ENCODE measurements around the gene PLXNC1. TPM values are rescaled to one million over a fixed set of nuclear protein-coding genes. Genes with fewer than 3 reads are reported as not detected.

The PLXNC1 gene
- total RNA-seq, 2 donors from 2014 or later = 8.5 to 9.2 TPM

DNA sequence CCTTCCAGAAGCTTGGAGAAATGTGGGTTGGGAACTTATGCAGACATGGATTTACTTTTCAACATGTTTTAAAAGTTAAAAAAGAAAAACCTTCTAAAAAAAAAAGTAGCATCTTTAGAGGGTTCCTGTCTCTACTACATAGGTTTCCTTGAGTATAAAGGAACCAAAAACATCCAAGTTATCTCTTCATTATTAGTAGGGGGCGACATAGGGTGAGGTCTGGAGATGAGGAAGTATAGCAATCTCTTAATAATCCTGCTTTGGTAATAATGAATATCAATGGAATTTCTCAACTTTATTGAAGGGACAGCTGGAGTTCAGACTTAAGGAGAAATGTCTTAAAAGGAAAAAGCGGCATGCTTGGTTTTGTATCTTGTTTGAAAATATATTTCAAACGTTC lies 6.5 kb upstream of the PLXNC1 start:
- Histone ChIP-seq H3K27ac (no peak overlapping the region), H3K4me3 (no peak overlapping the region), H3K36me3 (no peaks in the 10 kb centered on the region), H3K4me1 (ENCODE audit: control insufficient read depth in 1 of 2, low read depth in 2 of 2) (no peaks in the 10 kb centered on the region), H3K27me3 (replicated peaks; ENCODE audit: insufficient read depth) (no peaks in the 10 kb centered on the region), H3K9me3 (no peaks in the 10 kb centered on the region)
- no peak for ATAC-seq (ENCODE audit: insufficient number of reproducible peaks, low FRiP score, low read depth)
- TF ChIP-seq, protein P1, sequence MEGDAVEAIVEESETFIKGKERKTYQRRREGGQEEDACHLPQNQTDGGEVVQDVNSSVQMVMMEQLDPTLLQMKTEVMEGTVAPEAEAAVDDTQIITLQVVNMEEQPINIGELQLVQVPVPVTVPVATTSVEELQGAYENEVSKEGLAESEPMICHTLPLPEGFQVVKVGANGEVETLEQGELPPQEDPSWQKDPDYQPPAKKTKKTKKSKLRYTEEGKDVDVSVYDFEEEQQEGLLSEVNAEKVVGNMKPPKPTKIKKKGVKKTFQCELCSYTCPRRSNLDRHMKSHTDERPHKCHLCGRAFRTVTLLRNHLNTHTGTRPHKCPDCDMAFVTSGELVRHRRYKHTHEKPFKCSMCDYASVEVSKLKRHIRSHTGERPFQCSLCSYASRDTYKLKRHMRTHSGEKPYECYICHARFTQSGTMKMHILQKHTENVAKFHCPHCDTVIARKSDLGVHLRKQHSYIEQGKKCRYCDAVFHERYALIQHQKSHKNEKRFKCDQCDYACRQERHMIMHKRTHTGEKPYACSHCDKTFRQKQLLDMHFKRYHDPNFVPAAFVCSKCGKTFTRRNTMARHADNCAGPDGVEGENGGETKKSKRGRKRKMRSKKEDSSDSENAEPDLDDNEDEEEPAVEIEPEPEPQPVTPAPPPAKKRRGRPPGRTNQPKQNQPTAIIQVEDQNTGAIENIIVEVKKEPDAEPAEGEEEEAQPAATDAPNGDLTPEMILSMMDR (IDR thresholded peaks at IDR 0.05) = no peak
- no peak for DNase-seq (ENCODE audit: low spot score)

DNA sequence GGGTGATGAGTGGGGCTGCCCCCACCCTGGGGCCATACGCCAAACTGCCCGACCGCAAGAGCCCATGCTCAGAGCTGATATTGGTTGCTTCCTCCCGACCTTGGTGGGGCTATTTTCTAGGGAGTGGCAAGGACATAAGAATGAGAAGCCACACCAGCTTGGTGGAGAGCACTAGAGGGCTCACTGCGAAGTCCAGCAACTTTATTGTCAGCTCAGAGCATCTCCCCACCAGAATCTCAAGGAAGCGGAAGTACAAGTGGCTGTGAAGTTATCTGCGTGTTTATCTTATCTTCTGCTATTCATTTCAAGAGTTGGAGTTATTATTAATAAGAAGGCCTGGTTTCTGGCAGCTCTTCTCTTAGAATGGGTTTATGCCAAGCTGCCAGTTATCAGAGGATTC lies 4.9 kb upstream of the PLXNC1 start:
- no peaks in the 10 kb centered on the region for H3K36me3 ChIP-seq
- H3K4me3 ChIP-seq = no peak overlapping the region
- ATAC-seq (ENCODE audit: insufficient number of reproducible peaks, low FRiP score, low read depth) (no peak), DNase-seq (ENCODE audit: low spot score) (no peak)
- TF ChIP-seq, protein P1 (IDR thresholded peaks at IDR 0.05) = no peak
- no peaks in the 10 kb centered on the region for H3K9me3 ChIP-seq
- H3K27ac ChIP-seq = no peak overlapping the region
- H3K4me1 ChIP-seq (ENCODE audit: control insufficient read depth in 1 of 2, low read depth in 2 of 2) = peaks cover 0 to 6% of the 10 kb centered on the region in 2 donors
- no peaks in the 10 kb centered on the region for H3K27me3 ChIP-seq (replicated peaks; ENCODE audit: insufficient read depth)

DNA sequence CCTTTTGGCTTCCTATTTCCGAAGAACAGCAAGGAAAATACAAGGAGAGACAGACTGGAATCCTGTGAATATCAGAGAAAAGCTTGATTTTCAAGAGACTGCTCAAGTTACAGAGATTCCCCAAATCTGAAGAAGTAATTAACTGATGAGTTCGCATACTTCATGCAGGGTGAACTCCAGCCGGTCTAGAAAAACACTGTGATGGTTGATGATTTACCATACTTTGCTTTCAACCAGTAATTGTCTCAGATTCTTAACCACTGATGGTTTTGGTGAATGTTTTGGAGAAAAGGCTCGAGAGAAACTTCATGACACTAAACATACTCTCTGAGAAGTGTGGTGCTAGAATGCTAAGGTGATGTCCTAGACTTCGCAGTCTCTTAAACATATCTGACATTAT lies 4.4 kb upstream of the PLXNC1 start:
- no peaks in the 10 kb centered on the region for H3K27me3 ChIP-seq (replicated peaks; ENCODE audit: insufficient read depth)

DNA sequence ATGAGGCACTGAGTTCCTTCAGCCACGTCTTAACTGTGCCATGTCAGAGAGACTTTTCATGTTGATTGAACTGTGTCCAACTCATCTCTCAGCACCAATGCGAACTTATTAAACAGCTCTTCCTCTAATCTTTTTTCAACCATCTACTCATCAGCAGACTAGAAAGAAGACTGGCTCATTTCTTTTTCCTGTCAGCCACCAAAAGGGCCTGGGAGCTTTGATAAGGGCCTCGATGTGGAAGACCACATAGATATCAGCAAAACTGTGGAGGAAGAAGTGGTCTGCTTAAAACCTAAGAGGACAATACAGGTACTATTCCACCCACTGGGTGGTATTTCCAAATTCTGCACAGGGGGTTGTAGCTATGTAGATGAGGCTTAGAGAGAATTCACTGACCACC lies 3.6 kb upstream of the PLXNC1 start:
- DNase-seq (ENCODE audit: low spot score) (no peak), ATAC-seq (ENCODE audit: insufficient number of reproducible peaks, low FRiP score, low read depth) (no peak)
- no peak overlapping the region for H3K27ac ChIP-seq
- no peaks in the 10 kb centered on the region for H3K36me3 ChIP-seq
- TF ChIP-seq, protein P1 (IDR thresholded peaks at IDR 0.05) = no peak
- no peaks in the 10 kb centered on the region for H3K27me3 ChIP-seq (replicated peaks; ENCODE audit: insufficient read depth)
- peaks cover 0 to 14% of the 10 kb centered on the region in 2 donors for H3K4me1 ChIP-seq (ENCODE audit: control insufficient read depth in 1 of 2, low read depth in 2 of 2)
- H3K4me3 ChIP-seq = no peak overlapping the region
- no peaks in the 10 kb centered on the region for H3K9me3 ChIP-seq

More for the DNA sequence above, 4.4 kb upstream of the PLXNC1 start:
- TF ChIP-seq, protein P1 (IDR thresholded peaks at IDR 0.05) = no peak
- Histone ChIP-seq H3K27ac (no peak overlapping the region), H3K4me1 (ENCODE audit: control insufficient read depth in 1 of 2, low read depth in 2 of 2) (peaks cover 0 to 6% of the 10 kb centered on the region in 2 donors), H3K36me3 (no peaks in the 10 kb centered on the region), H3K9me3 (no peaks in the 10 kb centered on the region), H3K4me3 (no peak overlapping the region)
- DNase-seq (ENCODE audit: low spot score) = no peak
- no peak for ATAC-seq (ENCODE audit: insufficient number of reproducible peaks, low FRiP score, low read depth)

DNA sequence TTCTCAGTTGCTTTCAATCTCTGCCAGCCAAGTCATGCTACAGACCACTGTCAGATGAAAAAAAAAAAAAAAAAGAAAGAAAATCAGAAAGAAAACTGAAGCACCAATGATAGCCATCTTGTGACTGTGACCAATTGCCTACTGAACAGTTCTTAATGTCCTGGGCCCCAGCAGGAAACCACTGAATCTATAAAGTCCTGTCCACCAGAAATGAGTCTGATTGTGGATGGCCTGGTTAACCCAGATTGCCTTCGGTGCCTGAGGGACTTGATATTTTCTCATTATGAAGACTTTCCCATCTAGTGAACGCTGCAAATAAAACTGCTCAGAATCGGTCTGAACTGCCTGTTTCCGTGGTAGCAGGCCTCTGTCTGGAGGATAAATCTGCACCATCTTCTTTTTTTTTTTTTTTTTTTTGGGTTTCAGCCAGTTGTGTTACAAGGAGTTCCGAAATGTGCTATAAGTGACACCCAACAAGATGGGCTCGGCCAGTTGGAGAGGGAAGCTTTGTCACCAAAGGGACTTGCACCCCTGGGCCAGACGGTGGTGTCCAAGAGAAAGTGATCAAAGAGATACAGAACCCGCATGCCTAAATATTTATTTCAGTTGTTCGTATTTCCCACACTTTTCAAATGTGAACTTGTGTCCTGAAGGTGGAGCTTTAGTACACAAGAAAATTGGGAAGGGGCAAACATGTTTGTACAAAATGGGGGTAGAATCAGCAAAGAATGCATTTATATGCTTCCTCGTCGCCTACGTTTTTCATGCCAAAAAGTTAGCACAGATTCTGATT lies 3.0 kb upstream of the PLXNC1 start:
- DNase-seq (ENCODE audit: low spot score) = no peak
- no peaks in the 10 kb centered on the region for H3K27me3 ChIP-seq (replicated peaks; ENCODE audit: insufficient read depth)
- no peaks in the 10 kb centered on the region for H3K9me3 ChIP-seq
- H3K4me3 ChIP-seq = no peak overlapping the region
- H3K36me3 ChIP-seq = no peaks in the 10 kb centered on the region
- TF ChIP-seq, protein P1 (IDR thresholded peaks at IDR 0.05) = peak; percentile 16
- no peak for ATAC-seq (ENCODE audit: insufficient number of reproducible peaks, low FRiP score, low read depth)
- peaks cover 0 to 21% of the 10 kb centered on the region in 2 donors for H3K4me1 ChIP-seq (ENCODE audit: control insufficient read depth in 1 of 2, low read depth in 2 of 2)
- H3K27ac ChIP-seq = no peak overlapping the region
